K562 (cell line): Measurements from ENCODE around the gene SLC1A2. TPM values are rescaled to one million over a fixed set of nuclear protein-coding genes. Genes with fewer than 3 reads are reported as not detected.

Experiments used
- FOSL1 ChIP-seq: fragments of 200-800 bp; sonication (Bioruptor generic); conservative IDR thresholded peaks from 2 replicates; pipeline ENCODE4 v1.6.1; 2016; ENCODE audit warnings: missing genetic modification characterization, missing compliant biosample characterization
- HDAC3 ChIP-seq: fragments of 450-650 bp; IDR thresholded peaks from 2 replicates; pipeline ENCODE4 v1.6.1; 2018; ENCODE audit warnings: borderline replicate concordance, mild to moderate bottlenecking, moderate library complexity; ENCODE audit not compliant: partially characterized antibody
- IFI16 ChIP-seq: fragments of 250-450 bp; sonication (Bioruptor Pico); IDR thresholded peaks from 2 replicates; pipeline ENCODE4 v2.1.2; 2022; ENCODE audit warnings: mild to moderate bottlenecking, inconsistent platforms
- RB1 ChIP-seq: fragments of 450-650 bp; IDR thresholded peaks from 2 replicates; pipeline ENCODE4 v1.6.1; 2017; ENCODE audit warnings: low read depth, mild to moderate bottlenecking
- SMC3 ChIP-seq: conservative IDR thresholded peaks from 2 replicates; pipeline ENCODE4 v1.6.1; 2011; ENCODE audit warnings: low read depth, low read length, improper control_type of control experiment; ENCODE audit not compliant: insufficient read depth
- UBTF ChIP-seq, 2 experiments: IDR thresholded peaks; 2 replicates each; pipeline ENCODE4 v1.6.1; 2012; ENCODE audit warnings: improper control_type of control experiment in 2 of 2, low read depth in 2 of 2, low read length in 2 of 2, borderline replicate concordance in 1 of 2
- ZNF124 ChIP-seq: sonication (generic); formaldehyde crosslinking; IDR thresholded peaks from 2 replicates; pipeline ENCODE4 v1.8.1; 2022; ENCODE audit warnings: missing genetic modification reagents
- ZNF3 ChIP-seq: fragments of 250-450 bp; sonication (Bioruptor Pico); IDR thresholded peaks from 2 replicates; pipeline ENCODE4 v1.5.0; 2021; ENCODE audit warnings: mild to moderate bottlenecking, moderate library complexity
- ZNF589 ChIP-seq: fragments of 200-800 bp; sonication (Bioruptor generic); IDR thresholded peaks from 2 replicates; pipeline ENCODE4 v1.6.1; 2016; ENCODE audit warnings: low read depth, missing genetic modification characterization, missing compliant biosample characterization
- ZNF609 ChIP-seq: sonication (generic); formaldehyde crosslinking; IDR thresholded peaks from 2 replicates; pipeline ENCODE4 v1.8.1; 2023; ENCODE audit warnings: missing genetic modification reagents, mild to moderate bottlenecking, borderline replicate concordance
- polyA plus RNA-seq, 8 experiments: library from polyadenylated mRNA; depleted of rRNA in 4 of 8; stranded (reverse) in 5 of 8; unstranded in 3 of 8; fragments of >200 nt; fragmentation: Nextera tagmentation in 2 of 8; fragmentation: Illumina TruSeq in 1 of 8; extraction: Ambion mirVana in 2 of 8; extraction: Trizol in 1 of 8; gene quantifications; 2 replicates each; pipeline versions ENCODE4 v1.2.1 to v1.2.3, GENCODE V29; 2011 to 2014; ENCODE audit warnings: inconsistent platforms in 1 of 8, missing spikeins in 1 of 8
- total RNA-seq, 7 experiments: library from RNA; depleted of rRNA in 6 of 7; stranded (reverse); fragments of >200 nt in 6 of 7; fragmentation: Illumina TruSeq in 2 of 7; extraction: Trizol in 2 of 7; gene quantifications; 2 replicates each; pipeline versions ENCODE4 v1.2.1 to v1.2.3, GENCODE V29; 2011 to 2021; ENCODE audit warnings: low replicate concordance in 1 of 7

Gene SLC1A2
- total and polyA plus RNA-seq, 9 of the 15 experiments (the other 6 are each of a cell fraction or from before 2014, with no cell fraction given), result 0.03 to 0.07 (median 0.04) TPM; not detected in 5

- TF ChIP-seq SMC3 (no peak), HDAC3 (no peak), ZNF124 (CRISPR knock-in tag) (no peak), RB1 (no peak), IFI16 (CRISPR knock-in tag) (no peak), ZNF609 (CRISPR knock-in tag) (no peak), UBTF (IDR thresholded peaks at IDR 0.05; ENCODE audit: borderline replicate concordance in 1 of 2, low read depth in 2 of 2, low read length in 2 of 2) (no peak), ZNF589 (no peak), FOSL1 (tag) (no peak), ZNF3 (no peak)
These were observed 143.6 kb downstream of the SLC1A2 start (continued) for GRCh38 chr11:35275786-35276170.
